PC-3 (cell line): Measurements from ENCODE around the gene KIAA0930. TPM values are rescaled to one million over a fixed set of nuclear protein-coding genes. Genes with fewer than 3 reads are reported as not detected.

Source experiments
- ATAC-seq: fragments of 200-7000 bp; cut with Tn5 transposase; 2 replicates; pipeline ENCODE4 v1.9.1; 2020; ENCODE audit warnings: mild to moderate bottlenecking, moderate library complexity
- BruUV-seq: library from RNA; stranded (reverse); fragments of 400-500 nt; replicated peaks from 2 replicates; lab custom pipeline; 2021; lab: Mats Ljungman, UMichigan
- CTCF ChIA-PET: fragments of 300-600 bp; sonication (Branson Sonifier 250); formaldehyde crosslinking; loops from one replicate; lab custom pipeline; 2022; ENCODE audit warnings: antibody characterized with exemption; lab: Charles Lee
- POLR2A ChIA-PET: fragments of 300-600 bp; sonication (Branson Sonifier 250); formaldehyde crosslinking; loops from one replicate; lab custom pipeline; 2022; ENCODE audit warnings: antibody characterized with exemption; ENCODE audit not compliant: unreplicated experiment; lab: Charles Lee
- DNase-seq: peaks from one replicate; pipeline ENCODE4 v3.0.0-alpha.2; 2015
- H2AFZ ChIP-seq: fragments of 300-600 bp; sonication (generic); 2 replicates; pipeline ENCODE4 v1.6.0; 2016; ENCODE audit warnings: antibody characterized with exemption, low read length
- H3F3A ChIP-seq: fragments of 300-600 bp; sonication (generic); one replicate; pipeline ENCODE4 v1.6.0; 2017; ENCODE audit warnings: antibody characterized with exemption, low read length, control low read depth, mild to moderate bottlenecking; ENCODE audit not compliant: unreplicated experiment
- H3K27ac ChIP-seq: fragments of 300-600 bp; sonication (generic); 2 replicates; pipeline ENCODE4 v1.5.1; 2016; ENCODE audit warnings: mild to moderate bottlenecking, low read length
- H3K27me3 ChIP-seq: fragments of 300-600 bp; sonication (generic); 2 replicates; pipeline ENCODE4 v1.6.1; 2016; ENCODE audit warnings: low read length, mixed read lengths
- H3K36me3 ChIP-seq: fragments of 300-600 bp; sonication (generic); 2 replicates; pipeline ENCODE4 v1.6.1; 2016; ENCODE audit warnings: low read depth, mixed run types, low read length, mixed read lengths
- H3K4me1 ChIP-seq: fragments of 300-600 bp; sonication (generic); 2 replicates; pipeline ENCODE4 v1.5.1; 2016; ENCODE audit warnings: low read length; ENCODE audit not compliant: insufficient read depth
- H3K4me2 ChIP-seq: fragments of 300-600 bp; sonication (generic); 2 replicates; pipeline ENCODE4 v1.6.0; 2016; ENCODE audit warnings: low read length
- H3K4me3 ChIP-seq: fragments of 300-600 bp; sonication (generic); 2 replicates; pipeline ENCODE4 v1.5.1; 2016; ENCODE audit warnings: mild to moderate bottlenecking, low read length, mixed read lengths
- H3K79me2 ChIP-seq: fragments of 300-600 bp; sonication (generic); 2 replicates; pipeline ENCODE4 v1.6.1; 2017; ENCODE audit warnings: low read length, mixed read lengths
- H3K9ac ChIP-seq: fragments of 300-600 bp; sonication (generic); 2 replicates; pipeline ENCODE4 v1.6.0; 2016; ENCODE audit warnings: mild to moderate bottlenecking, low read length
- H3K9me2 ChIP-seq: fragments of 300-600 bp; sonication (generic); replicated peaks from 2 replicates; pipeline ENCODE4 v1.6.1; 2016; ENCODE audit warnings: mixed run types, low read length, mixed read lengths
- H3K9me3 ChIP-seq: fragments of 300-600 bp; sonication (generic); 2 replicates; pipeline ENCODE4 v1.6.1; 2016; ENCODE audit warnings: low read length, mixed read lengths
- H4K20me1 ChIP-seq: fragments of 300-600 bp; sonication (generic); 2 replicates; pipeline ENCODE4 v1.6.1; 2016; ENCODE audit warnings: low read length, mixed read lengths
- EZH2 ChIP-seq: fragments of 300-600 bp; sonication (generic); IDR thresholded peaks from one replicate; pipeline ENCODE4 v1.6.1; 2017; ENCODE audit warnings: antibody characterized with exemption, mild to moderate bottlenecking, low read length; ENCODE audit not compliant: unreplicated experiment
- EZH2phosphoT487 ChIP-seq: fragments of 300-600 bp; sonication (generic); IDR thresholded peaks from 2 replicates; pipeline ENCODE4 v1.6.1; 2018; ENCODE audit warnings: mild to moderate bottlenecking, antibody characterized with exemption, low read length, borderline replicate concordance
- intact Hi-C: fragments of 100-400 bp; cut with micrococcal nuclease; formaldehyde crosslinking; loops from 2 replicates; pipeline ENCODE4 v1.9.0; 2023
- total RNA-seq: library from RNA; depleted of rRNA; stranded (reverse); fragments of >200 nt; gene quantifications from 2 replicates; pipeline ENCODE4 v1.2.3, GENCODE V29; 2014
- TF ChIP-seq, protein P1 (sequence below): fragments of 300-600 bp; sonication (generic); conservative IDR thresholded peaks from 2 replicates; pipeline ENCODE4 v1.5.1; 2017; ENCODE audit warnings: antibody characterized with exemption, low read depth, mild to moderate bottlenecking, low read length

KIAA0930 gene
- total RNA-seq, 1 experiment from 2014 or later, result 29.8 TPM

DNA sequence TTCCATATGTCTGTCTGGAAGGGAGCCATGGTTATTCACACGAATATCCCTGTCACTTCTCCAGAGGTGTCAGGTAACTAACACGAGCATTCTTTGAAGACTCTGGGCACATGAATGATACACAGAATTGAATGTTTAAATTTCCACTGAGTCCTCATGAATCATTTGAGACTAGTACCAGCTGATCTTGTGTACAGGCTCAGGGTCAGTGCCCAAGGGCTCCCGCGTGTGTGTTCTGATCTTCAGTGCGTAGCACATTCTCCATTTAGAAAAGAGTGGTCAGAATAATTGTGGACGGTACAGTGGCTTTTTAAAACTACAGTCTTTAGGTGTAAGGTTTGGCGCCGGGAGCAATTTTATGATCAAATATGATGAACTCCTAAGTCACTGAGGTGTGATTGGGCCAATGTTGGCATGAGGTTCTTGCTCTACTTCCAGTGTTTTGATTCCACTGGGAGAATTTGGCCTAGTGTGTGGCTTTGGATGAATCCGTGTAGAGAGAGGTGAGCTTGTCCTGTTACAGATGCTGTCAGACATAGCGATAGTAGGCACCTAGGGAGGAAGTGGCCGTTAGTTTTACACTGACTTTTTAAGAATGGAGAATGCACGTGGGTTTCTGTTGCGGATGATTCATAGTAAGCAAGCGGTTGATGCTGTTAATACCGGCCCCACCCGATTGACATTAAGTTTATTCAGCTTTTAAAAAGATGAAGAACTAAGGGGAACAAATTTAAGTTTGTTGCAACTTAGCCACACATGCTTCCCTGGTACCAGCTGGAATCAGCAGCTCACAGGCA lies 54.8 kb downstream of the KIAA0930 start:
- no peak for TF ChIP-seq EZH2phosphoT487
- no peak for TF ChIP-seq EZH2
- TF ChIP-seq, protein P1, sequence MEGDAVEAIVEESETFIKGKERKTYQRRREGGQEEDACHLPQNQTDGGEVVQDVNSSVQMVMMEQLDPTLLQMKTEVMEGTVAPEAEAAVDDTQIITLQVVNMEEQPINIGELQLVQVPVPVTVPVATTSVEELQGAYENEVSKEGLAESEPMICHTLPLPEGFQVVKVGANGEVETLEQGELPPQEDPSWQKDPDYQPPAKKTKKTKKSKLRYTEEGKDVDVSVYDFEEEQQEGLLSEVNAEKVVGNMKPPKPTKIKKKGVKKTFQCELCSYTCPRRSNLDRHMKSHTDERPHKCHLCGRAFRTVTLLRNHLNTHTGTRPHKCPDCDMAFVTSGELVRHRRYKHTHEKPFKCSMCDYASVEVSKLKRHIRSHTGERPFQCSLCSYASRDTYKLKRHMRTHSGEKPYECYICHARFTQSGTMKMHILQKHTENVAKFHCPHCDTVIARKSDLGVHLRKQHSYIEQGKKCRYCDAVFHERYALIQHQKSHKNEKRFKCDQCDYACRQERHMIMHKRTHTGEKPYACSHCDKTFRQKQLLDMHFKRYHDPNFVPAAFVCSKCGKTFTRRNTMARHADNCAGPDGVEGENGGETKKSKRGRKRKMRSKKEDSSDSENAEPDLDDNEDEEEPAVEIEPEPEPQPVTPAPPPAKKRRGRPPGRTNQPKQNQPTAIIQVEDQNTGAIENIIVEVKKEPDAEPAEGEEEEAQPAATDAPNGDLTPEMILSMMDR, result no peak
- Histone ChIP-seq H3K4me3 (no peak overlapping the region), H3K79me2 (peaks cover 15% of the 10 kb centered on the region), H2AFZ (no peak overlapping the region), H3K9me3 (no peaks in the 10 kb centered on the region), H3K9ac (no peak overlapping the region), H3F3A (no peaks in the 10 kb centered on the region), H3K4me1 (0 out of 2 replicates have a peak, but pooled peaks cover 8% of the 10 kb centered on the region), H3K9me2 (no peaks in the 10 kb centered on the region), H3K36me3 (peaks cover 39% of the 10 kb centered on the region), H3K27ac (peak overlapping the region; percentile 58), H3K27me3 (no peaks in the 10 kb centered on the region), H4K20me1 (no peaks in the 10 kb centered on the region), H3K4me2 (no peak overlapping the region)
- POLR2A ChIA-PET, result no interaction called here
- CTCF ChIA-PET, result no interaction called here
- DNase-seq (no peak), ATAC-seq (peak; percentile 67)
- no TSS peak for BruUV-seq
- intact Hi-C loops, result no loop called here

GRCh38 chr22:45183974-45184373 lies 56.7 kb downstream of the KIAA0930 start:
- Histone ChIP-seq H3K9me2 (no peaks in the 10 kb centered on the region), H3K27me3 (no peaks in the 10 kb centered on the region), H3K79me2 (peaks cover 34% of the 10 kb centered on the region), H3K27ac (no peak overlapping the region), H4K20me1 (0 out of 2 replicates have a peak, but pooled peaks cover 5% of the 10 kb centered on the region), H2AFZ (no peak overlapping the region), H3K9me3 (no peaks in the 10 kb centered on the region), H3K4me2 (no peak overlapping the region), H3K4me1 (0 out of 2 replicates have a peak, but pooled peaks cover 8% of the 10 kb centered on the region), H3F3A (no peaks in the 10 kb centered on the region), H3K36me3 (peaks cover 51% of the 10 kb centered on the region), H3K9ac (no peak overlapping the region), H3K4me3 (no peak overlapping the region)
- BruUV-seq, result no TSS peak
- no peak for ATAC-seq
- no peak for DNase-seq
- intact Hi-C loops, result no loop called here
- TF ChIP-seq, protein P1, result no peak
- TF ChIP-seq EZH2phosphoT487 (no peak), EZH2 (no peak)
- POLR2A ChIA-PET, result no interaction called here
- CTCF ChIA-PET, result no interaction called here

GRCh38 chr22:45181766-45182165 lies 58.9 kb downstream of the KIAA0930 start:
- no peak overlapping the region for H3K27ac ChIP-seq
- TF ChIP-seq, protein P1, result no peak
- TF ChIP-seq EZH2 (no peak), EZH2phosphoT487 (no peak)
- 0 out of 2 replicates have a peak, but pooled peaks cover 5% of the 10 kb centered on the region for H4K20me1 ChIP-seq
- no peaks in the 10 kb centered on the region for H3K27me3 ChIP-seq
- ChIA-PET POLR2A (no interaction called here), CTCF (no interaction called here)
- H3K9me3 ChIP-seq, result no peaks in the 10 kb centered on the region
- H3K9ac ChIP-seq, result no peak overlapping the region
- no peaks in the 10 kb centered on the region for H3F3A ChIP-seq
- H2AFZ ChIP-seq, result no peak overlapping the region
- H3K36me3 ChIP-seq, result peaks cover 45% of the 10 kb centered on the region
- H3K9me2 ChIP-seq, result no peaks in the 10 kb centered on the region
- intact Hi-C loops, result no loop called here
- ATAC-seq (no peak), DNase-seq (no peak)
- 0 out of 2 replicates have a peak, but pooled peaks cover 8% of the 10 kb centered on the region for H3K4me1 ChIP-seq
- no peak overlapping the region for H3K4me2 ChIP-seq
- H3K4me3 ChIP-seq, result no peak overlapping the region
- peaks cover 45% of the 10 kb centered on the region for H3K79me2 ChIP-seq
- BruUV-seq, result no TSS peak
